Measurements from ENCODE around the gene ZNF331.

- TF ChIP-seq POLR2A (IDR thresholded peaks at IDR 0.05), result no peak
- no peak for TF ChIP-seq CTCF (IDR thresholded peaks at IDR 0.05)
- TF ChIP-seq EP300 (IDR thresholded peaks at IDR 0.05), result no peak
These were observed 57.5 kb downstream of the ZNF331 start for GRCh38 chr19:53595510-53595867.
